ENCODE data around the gene NR2F2.

NR2F2 gene

GRCh38 chr15:96354731-96355567 lies 24.4 kb downstream of the NR2F2 start:
- DNase-seq, result no peak

- DNase-seq, result no peak
Measured at GRCh38 chr15:96355568-96356187, 25.2 kb downstream of the NR2F2 start.

- peak; percentile 65 for DNase-seq
Measured at GRCh38 chr15:96356494-96357455, 26.3 kb downstream of the NR2F2 start.

- no peak for DNase-seq
Measured at GRCh38 chr15:96358001-96358801, 27.7 kb downstream of the NR2F2 start.

GRCh38 chr15:96358821-96359615 lies 28.5 kb downstream of the NR2F2 start:
- DNase-seq, result no peak

- DNase-seq, result no peak
Measured at GRCh38 chr15:96359616-96360521, 29.4 kb downstream of the NR2F2 start.

GRCh38 chr15:96360581-96361308 lies 30.2 kb downstream of the NR2F2 start:
- no peak for DNase-seq

GRCh38 chr15:96361309-96362010 lies 31.0 kb downstream of the NR2F2 start:
- no peak for DNase-seq

GRCh38 chr15:96362011-96362754 lies 31.7 kb downstream of the NR2F2 start:
- no peak for DNase-seq

GRCh38 chr15:96362755-96363651 lies 32.5 kb downstream of the NR2F2 start:
- DNase-seq, result no peak

- no peak for DNase-seq
Measured at GRCh38 chr15:96363707-96364106, 33.2 kb downstream of the NR2F2 start.

GRCh38 chr15:96365781-96366525 lies 35.5 kb downstream of the NR2F2 start:
- no peak for DNase-seq

GRCh38 chr15:96366526-96366877 lies 36.0 kb downstream of the NR2F2 start:
- no peak for DNase-seq

- no peak for DNase-seq
Measured at GRCh38 chr15:96367311-96368200, 37.1 kb downstream of the NR2F2 start.

GRCh38 chr15:96369351-96369750 lies 38.9 kb downstream of the NR2F2 start:
- no peak for DNase-seq
